GM12864 (cell line): ENCODE measurements around the gene SCP2.
"Not testable (repeated sequence)": the region's sequence is repeated elsewhere in the genome, so short reads cannot be mapped to it uniquely, and the experiment has no call there.

Experiments
- DNase-seq: peaks from one replicate; pipeline ENCODE4 v3.0.0-alpha.2; 2011; ENCODE audit warnings: low read depth
- H3K4me3 ChIP-seq: 2 replicates; pipeline ENCODE4 v1.5.1; 2011; ENCODE audit warnings: mild to moderate bottlenecking, low read depth, low read length, control low read depth
- CTCF ChIP-seq: IDR thresholded peaks from 2 replicates; pipeline ENCODE4 v1.5.1; 2011; ENCODE audit warnings: low read depth, mild to moderate bottlenecking, moderate library complexity, low read length, control low read depth, inconsistent platforms; ENCODE audit errors: missing control alignments

SCP2 gene

GRCh38 chr1:52967666-52968065 is 40.6 kb downstream of the SCP2 start:
- TF ChIP-seq CTCF = no peak
- H3K4me3 ChIP-seq = no peak overlapping the region
- DNase-seq = no peak

GRCh38 chr1:52969234-52969633 is 42.2 kb downstream of the SCP2 start:
- H3K4me3 ChIP-seq, DNase-seq: not testable (repeated sequence)

- no peak overlapping the region for H3K4me3 ChIP-seq
- peak; percentile 11 for TF ChIP-seq CTCF
- DNase-seq = no peak
Observed at GRCh38 chr1:52970149-52970548, 43.1 kb downstream of the SCP2 start.

- TF ChIP-seq CTCF = no peak
- no peak overlapping the region for H3K4me3 ChIP-seq
- no peak for DNase-seq
Observed at GRCh38 chr1:52973841-52974240, 46.8 kb downstream of the SCP2 start.

GRCh38 chr1:52976183-52977035 is 49.3 kb downstream of the SCP2 start:
- no peak for DNase-seq
- no peak for TF ChIP-seq CTCF
- no peak overlapping the region for H3K4me3 ChIP-seq

GRCh38 chr1:52978045-52978444 is 51.0 kb downstream of the SCP2 start:
- TF ChIP-seq CTCF = no peak
- no peak overlapping the region for H3K4me3 ChIP-seq
- DNase-seq = no peak

GRCh38 chr1:52992733-52993132 is 65.7 kb downstream of the SCP2 start:
- not testable (repeated sequence) for DNase-seq, H3K4me3 ChIP-seq

- no peak for DNase-seq
- no peak for TF ChIP-seq CTCF
- no peak overlapping the region for H3K4me3 ChIP-seq
Observed at GRCh38 chr1:52994656-52995055, 67.6 kb downstream of the SCP2 start.
